Mucosa of stomach (tissue), 1 donor: Measurements from ENCODE around the gene CEP68.
A peak's percentile ranks its signal among the peaks of the same experiment; 100 is the strongest.

Source experiments
- H3K27me3 ChIP-seq: one replicate; pipeline ENCODE4 v1.7.0; 2013; ENCODE audit warnings: mild to moderate bottlenecking, low read length; ENCODE audit not compliant: control insufficient read depth, insufficient read depth
- H3K36me3 ChIP-seq: one replicate; pipeline ENCODE4 v1.7.0; 2013; ENCODE audit warnings: low read length; ENCODE audit not compliant: control insufficient read depth, insufficient read depth
- H3K4me1 ChIP-seq: one replicate; pipeline ENCODE4 v1.7.0; 2013; ENCODE audit warnings: mild to moderate bottlenecking, low read length; ENCODE audit not compliant: control insufficient read depth, insufficient read depth
- H3K4me3 ChIP-seq: one replicate; pipeline ENCODE4 v1.7.0; 2013; ENCODE audit warnings: low read length
- H3K9ac ChIP-seq: one replicate; pipeline ENCODE4 v1.7.0; 2013; ENCODE audit warnings: mild to moderate bottlenecking, low read length, moderate library complexity
- H3K9me3 ChIP-seq: one replicate; pipeline ENCODE4 v1.7.0; 2013; ENCODE audit warnings: mild to moderate bottlenecking, low read length, moderate library complexity; ENCODE audit not compliant: control insufficient read depth
- donor health status: Pancreatic carcinoma.

The CEP68 gene

GRCh38 chr2:65053199-65053598 lies 3.0 kb upstream of the CEP68 start:
- Histone ChIP-seq H3K9me3 (no peaks in the 10 kb centered on the region), H3K27me3 (no peaks in the 10 kb centered on the region), H3K9ac (no peak overlapping the region), H3K4me3 (no peak overlapping the region), H3K36me3 (no peaks in the 10 kb centered on the region), H3K4me1 (peaks cover 11% of the 10 kb centered on the region)

GRCh38 chr2:65054749-65055421 lies 1.3 kb upstream of the CEP68 start:
- peaks cover 11% of the 10 kb centered on the region for H3K4me1 ChIP-seq
- H3K36me3 ChIP-seq = no peaks in the 10 kb centered on the region
- no peak overlapping the region for H3K4me3 ChIP-seq
- H3K9ac ChIP-seq = no peak overlapping the region
- H3K9me3 ChIP-seq = no peaks in the 10 kb centered on the region
- H3K27me3 ChIP-seq = no peaks in the 10 kb centered on the region

- H3K9me3 ChIP-seq = no peaks in the 10 kb centered on the region
- H3K4me3 ChIP-seq = peak overlapping the region; percentile 54
- peaks cover 11% of the 10 kb centered on the region for H3K4me1 ChIP-seq
- no peaks in the 10 kb centered on the region for H3K36me3 ChIP-seq
- peak overlapping the region; percentile 55 for H3K9ac ChIP-seq
- no peaks in the 10 kb centered on the region for H3K27me3 ChIP-seq
These were observed 598 bp upstream of the CEP68 start for GRCh38 chr2:65055422-65056214.

GRCh38 chr2:65057054-65057375 lies 799 bp downstream of the CEP68 start:
- H3K9ac ChIP-seq = peak overlapping the region; percentile 55
- no peaks in the 10 kb centered on the region for H3K36me3 ChIP-seq
- no peaks in the 10 kb centered on the region for H3K9me3 ChIP-seq
- peak overlapping the region; percentile 54 for H3K4me3 ChIP-seq
- peaks cover 20% of the 10 kb centered on the region for H3K4me1 ChIP-seq
- no peaks in the 10 kb centered on the region for H3K27me3 ChIP-seq

- H3K4me3 ChIP-seq = no peak overlapping the region
- no peaks in the 10 kb centered on the region for H3K27me3 ChIP-seq
- no peaks in the 10 kb centered on the region for H3K36me3 ChIP-seq
- H3K4me1 ChIP-seq = peaks cover 21% of the 10 kb centered on the region
- H3K9ac ChIP-seq = peak overlapping the region; percentile 55
- H3K9me3 ChIP-seq = no peaks in the 10 kb centered on the region
These were observed 1.3 kb downstream of the CEP68 start for GRCh38 chr2:65057391-65058052.

GRCh38 chr2:65059071-65059470 lies 2.9 kb downstream of the CEP68 start:
- peaks cover 31% of the 10 kb centered on the region for H3K4me1 ChIP-seq
- no peaks in the 10 kb centered on the region for H3K36me3 ChIP-seq
- H3K27me3 ChIP-seq = no peaks in the 10 kb centered on the region
- no peaks in the 10 kb centered on the region for H3K9me3 ChIP-seq
- H3K9ac ChIP-seq = no peak overlapping the region
- H3K4me3 ChIP-seq = no peak overlapping the region

GRCh38 chr2:65061146-65061909 lies 5.1 kb downstream of the CEP68 start:
- Histone ChIP-seq H3K4me3 (no peak overlapping the region), H3K4me1 (peaks cover 36% of the 10 kb centered on the region), H3K9ac (no peak overlapping the region), H3K27me3 (no peaks in the 10 kb centered on the region), H3K9me3 (no peaks in the 10 kb centered on the region), H3K36me3 (no peaks in the 10 kb centered on the region)

- peaks cover 36% of the 10 kb centered on the region for H3K4me1 ChIP-seq
- H3K9me3 ChIP-seq = no peaks in the 10 kb centered on the region
- no peak overlapping the region for H3K9ac ChIP-seq
- H3K27me3 ChIP-seq = no peaks in the 10 kb centered on the region
- no peak overlapping the region for H3K4me3 ChIP-seq
- H3K36me3 ChIP-seq = no peaks in the 10 kb centered on the region
These were observed 5.7 kb downstream of the CEP68 start for GRCh38 chr2:65061910-65062339.

GRCh38 chr2:65062843-65063825 lies 6.9 kb downstream of the CEP68 start:
- H3K4me1 ChIP-seq = peaks cover 29% of the 10 kb centered on the region
- H3K9ac ChIP-seq = peak overlapping the region; percentile 11
- H3K27me3 ChIP-seq = no peaks in the 10 kb centered on the region
- H3K36me3 ChIP-seq = no peaks in the 10 kb centered on the region
- H3K9me3 ChIP-seq = no peaks in the 10 kb centered on the region
- H3K4me3 ChIP-seq = no peak overlapping the region

- Histone ChIP-seq H3K9me3 (no peaks in the 10 kb centered on the region), H3K4me1 (peaks cover 33% of the 10 kb centered on the region), H3K4me3 (no peak overlapping the region), H3K27me3 (no peaks in the 10 kb centered on the region), H3K9ac (no peak overlapping the region), H3K36me3 (no peaks in the 10 kb centered on the region)
These were observed 8.7 kb downstream of the CEP68 start for GRCh38 chr2:65064728-65065552.
